Activated CD8-positive, alpha-beta memory T cell treated with anti-CD3 and anti-CD28 coated beads, Interleukin-2, amount 50 U/mL, for 1 hour (primary cell): ENCODE data around the gene PITX3.
"Not testable (repeated sequence)": the region's sequence is repeated elsewhere in the genome, so short reads cannot be mapped to it uniquely, and the experiment has no call there.

Source experiments
- DNase-seq: peaks from one replicate; pipeline ENCODE4 v3.0.0-alpha.2; 2020; ENCODE audit errors: extremely low read depth

Gene PITX3

DNA sequence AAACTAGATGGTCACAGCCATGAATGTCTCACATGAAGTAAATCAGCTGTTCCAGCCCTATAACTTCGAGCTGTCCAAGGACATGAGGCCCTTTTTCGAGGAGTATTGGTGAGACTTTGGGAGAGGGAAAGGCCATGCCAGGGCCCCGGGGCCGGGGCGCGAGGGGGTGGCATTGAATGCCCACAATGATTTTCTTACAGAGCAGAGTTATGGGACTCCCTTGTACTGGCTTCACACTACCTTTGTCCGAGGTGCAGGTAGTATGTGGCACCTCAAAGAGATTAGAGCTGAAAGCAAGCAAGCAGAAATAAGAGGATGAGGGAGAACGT, 14.8 kb downstream of the PITX3 start:
- DNase-seq, result no peak

DNA sequence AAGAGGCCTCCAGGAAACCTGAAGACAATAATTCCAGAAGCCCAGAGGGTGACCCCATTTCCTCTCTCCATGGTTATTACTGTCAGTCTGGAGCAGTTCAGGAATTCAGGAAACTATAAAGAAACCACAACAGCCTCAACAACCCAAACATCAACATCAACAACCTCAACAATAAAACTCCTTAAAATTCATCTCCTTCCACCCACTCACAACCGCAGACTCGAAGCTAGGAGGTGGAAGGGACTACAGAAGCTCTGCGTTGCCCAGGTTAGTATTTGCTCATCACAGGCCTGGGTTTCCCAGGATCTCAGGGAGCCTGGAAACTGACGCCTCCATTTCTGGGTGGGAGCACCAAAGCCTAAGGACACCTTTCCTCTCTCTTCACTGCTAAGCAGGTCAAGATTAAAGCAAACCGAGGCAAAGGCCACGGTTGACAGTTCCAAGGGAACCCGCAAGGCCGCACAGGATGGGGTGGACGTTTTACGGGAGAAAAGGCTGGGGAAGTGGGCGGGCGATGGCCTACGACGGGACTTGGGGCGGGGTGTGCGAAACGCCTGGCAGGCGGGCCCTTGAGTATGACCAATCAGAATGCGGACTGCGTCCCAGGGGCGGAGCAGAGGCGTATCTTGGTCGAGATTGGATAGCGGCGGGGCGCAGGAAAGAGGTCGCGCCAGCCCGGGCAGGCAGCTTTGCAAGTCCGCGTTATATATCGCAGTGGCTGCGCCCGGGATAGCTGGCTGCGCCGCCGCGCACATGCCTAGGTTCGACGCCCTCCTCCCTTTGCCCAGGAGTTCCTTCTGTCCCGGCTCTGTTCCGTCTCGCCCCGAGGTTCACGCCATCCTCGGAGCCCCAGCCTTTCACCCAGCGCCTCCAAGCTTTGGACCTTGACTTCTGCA, 15.4 kb downstream of the PITX3 start, which contains the start of gene ELOVL3:
ELOVL3 (plus strand) TSS at position 654 of the 896 bp plus-strand sequence. CDS start 250 bp downstream, outside the sequence.
- peak; percentile 53 for DNase-seq

DNA sequence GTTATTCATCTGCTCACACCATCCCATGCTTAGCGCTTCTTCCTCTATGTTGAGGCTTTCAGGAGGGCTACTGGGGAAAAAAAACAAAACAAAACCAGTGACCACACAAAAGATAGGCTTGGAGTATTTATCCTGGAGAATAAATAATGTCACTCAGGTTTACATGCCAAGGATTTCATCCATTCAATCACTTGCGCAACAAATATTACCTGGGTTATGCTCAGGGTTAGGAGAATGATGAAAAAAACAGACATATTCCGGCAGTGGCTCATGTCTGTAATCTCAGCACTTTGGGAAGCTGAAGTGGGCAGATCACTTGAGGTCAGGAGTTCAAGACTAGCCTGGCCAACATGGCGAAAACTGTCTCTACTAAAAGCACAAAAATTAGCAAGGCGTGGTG, 18.5 kb downstream of the PITX3 start:
- DNase-seq, result no peak

DNA sequence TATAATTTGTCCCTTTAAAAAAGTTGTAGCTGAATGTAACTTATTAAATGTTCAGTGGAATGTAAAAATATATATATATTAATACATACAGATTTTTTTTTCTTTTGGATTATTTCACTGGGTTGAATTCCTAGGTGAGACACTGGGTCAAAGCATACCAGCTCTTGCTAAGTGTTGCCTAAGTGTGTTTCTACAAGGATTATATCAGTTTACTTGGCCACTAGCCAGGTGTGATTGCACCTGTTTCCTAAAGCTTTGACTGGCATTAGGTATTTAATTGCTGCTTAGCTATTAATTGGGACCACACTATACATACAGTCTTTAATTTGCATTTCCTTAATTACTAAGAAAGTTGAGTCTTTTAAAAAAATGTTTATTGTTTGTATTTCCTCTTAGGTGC, 20.7 kb downstream of the PITX3 start:
- DNase-seq, result no peak

DNA sequence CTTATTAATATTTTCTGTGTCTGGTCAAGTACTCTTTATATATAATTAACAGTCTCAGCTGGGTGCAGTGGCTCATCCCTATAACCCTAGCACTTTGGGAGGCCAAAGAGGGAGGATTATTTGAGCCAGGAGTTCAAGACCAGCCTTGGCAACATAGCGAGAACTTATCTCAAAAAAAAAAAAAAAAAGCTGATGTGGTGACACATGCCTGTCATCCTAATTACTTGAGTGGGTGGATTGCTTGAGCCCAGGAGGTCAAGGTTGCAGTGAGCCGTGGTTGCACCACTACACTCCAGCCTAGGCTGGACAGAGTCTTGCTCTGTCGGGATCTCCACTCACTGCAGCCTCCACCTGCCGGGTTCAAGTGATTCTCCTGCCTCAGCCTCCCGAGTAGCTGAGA, 21.9 kb downstream of the PITX3 start:
- DNase-seq, result no peak

DNA sequence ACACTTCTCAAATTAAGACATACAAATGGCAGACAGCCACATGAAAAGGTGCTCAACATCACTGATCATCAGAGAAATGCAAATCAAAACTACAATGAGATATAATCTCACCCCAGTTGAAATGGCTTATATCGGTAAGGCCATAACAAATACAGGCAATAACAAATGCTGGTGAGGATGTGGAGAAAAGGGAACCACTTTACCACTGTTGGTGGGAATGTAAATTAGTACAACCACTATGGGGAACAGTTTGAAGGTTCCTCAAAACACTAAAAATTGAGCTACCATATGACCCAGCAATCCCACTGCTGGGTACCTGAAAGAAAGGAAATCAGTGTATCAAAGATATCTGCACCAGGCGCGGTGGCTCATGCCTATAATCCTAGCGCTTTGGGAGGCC, 27.7 kb downstream of the PITX3 start:
- not testable (repeated sequence) for DNase-seq

DNA sequence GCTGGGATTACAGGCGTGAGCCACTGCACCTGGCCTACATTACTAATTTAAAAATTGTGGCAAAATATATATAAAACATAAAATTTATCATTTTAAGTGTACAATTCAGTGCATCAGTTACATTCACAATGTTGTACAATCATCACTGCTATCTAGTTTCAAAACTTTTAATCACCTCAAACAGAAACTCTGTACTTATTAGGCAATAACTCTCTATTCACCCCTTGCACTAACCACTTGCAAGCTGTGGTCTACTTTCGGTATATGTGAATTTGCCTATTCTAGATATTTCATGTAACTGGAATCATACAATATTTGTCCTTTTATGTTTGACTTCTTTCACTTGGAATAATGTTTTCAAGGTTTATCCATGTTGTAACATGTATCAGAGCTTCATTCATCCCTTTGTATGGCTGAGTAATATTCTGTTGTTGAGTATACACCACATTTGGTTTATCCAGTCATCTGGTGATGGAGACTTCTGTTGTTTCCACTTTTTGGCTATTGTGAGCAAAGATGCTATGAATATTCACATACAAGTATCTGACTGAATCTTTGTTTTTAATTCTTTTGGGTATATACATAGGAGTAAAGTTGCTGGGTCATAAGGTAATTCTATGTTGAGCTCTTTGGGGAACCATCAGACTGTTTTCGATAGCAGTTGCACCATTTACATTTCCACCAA, 29.6 kb downstream of the PITX3 start:
- no peak for DNase-seq

DNA sequence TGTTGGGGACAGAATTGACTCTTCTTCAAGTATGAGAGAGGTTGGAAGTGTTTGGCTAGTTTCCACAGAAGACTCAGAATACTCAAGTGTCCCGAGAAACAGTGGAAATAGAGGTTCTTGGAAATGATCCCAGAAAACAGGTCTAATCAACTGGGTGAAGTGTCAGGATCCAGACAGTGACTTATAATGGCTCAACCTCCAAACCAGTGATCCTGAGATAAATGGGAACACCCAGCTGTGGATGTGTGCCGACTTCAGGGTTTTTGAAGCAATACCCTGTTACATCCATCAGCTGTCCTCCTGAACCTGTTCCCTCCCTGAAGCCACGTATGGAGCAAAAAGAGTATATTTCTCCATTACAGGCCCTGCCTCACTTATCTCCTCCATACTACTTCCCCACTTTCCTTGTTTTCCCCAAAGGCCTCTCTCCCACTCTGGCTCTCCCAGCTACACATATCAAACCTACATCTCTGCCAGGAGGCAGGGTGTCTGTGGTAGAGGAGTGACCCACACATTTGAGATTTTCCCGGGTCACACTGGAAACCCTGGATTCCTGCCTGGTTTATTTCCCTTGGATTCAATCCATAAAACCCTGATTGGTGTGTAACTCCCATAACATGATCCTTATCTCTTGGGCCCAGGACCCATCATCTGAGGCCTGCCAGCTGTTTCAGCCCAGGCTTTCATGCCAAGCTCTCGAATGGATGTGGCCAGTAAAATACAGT, 32.8 kb downstream of the PITX3 start:
- no peak for DNase-seq

DNA sequence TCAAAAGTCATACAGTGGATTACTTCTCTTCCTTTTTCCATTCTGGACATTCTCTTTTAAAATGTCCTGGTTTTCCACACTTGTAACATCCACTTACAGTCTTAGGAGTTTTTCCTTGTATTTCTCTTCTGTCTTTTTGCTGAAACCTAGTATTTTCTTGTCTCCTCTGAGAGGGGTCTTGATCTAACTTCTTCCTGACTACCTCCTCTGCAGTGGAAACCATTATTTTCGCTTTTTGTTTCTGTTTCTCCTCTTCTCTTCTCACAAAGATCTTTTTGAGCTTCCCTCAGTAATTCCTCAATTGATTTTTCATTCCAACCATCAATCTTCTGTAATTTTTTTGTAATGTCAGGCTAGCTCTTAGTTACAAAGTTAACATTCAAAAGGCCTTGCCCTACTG, 38.9 kb downstream of the PITX3 start:
- DNase-seq, result no peak

DNA sequence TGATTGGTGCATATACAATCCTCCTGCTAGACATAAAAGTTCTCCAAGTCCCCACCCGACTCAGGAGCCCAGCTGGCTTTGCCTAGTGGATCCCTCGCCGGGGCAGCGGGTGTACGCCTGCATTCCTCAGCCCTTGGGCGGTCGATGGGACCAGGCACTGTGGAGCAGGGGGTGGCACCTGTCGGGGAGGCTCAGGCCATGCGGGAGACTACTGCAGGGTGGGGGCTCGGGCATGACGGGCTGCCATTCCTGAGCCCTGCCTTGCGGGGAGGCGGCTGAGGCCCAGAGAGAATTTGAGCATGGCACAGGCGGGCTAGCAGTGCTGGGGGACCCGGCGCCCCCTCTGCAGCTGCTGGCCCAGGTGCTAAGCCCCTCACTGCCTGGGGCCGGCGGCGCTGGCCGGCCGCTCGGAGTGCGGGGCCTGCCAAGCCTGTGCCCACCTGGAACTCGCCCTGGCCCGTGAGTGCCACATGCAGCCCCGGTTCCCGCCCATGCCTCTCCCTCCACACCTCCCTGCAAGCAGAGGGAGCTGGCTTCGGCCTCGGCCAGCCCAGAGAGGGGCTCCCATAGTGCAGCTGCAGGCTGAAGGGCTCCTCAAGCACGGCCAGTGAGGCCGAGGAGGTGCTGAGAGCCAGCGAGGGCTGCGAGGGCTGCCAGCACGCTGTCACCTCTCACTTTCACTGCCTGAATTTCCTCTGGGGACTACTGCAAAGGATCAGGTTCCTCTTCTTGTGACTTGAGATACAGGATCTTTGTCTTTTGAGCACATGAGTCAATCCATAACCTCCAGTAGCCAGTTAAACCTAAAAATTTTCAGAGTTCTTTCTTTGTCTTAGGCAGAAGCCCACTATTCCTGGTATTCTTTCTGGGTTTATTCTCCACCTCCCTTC, 40.3 kb downstream of the PITX3 start:
- DNase-seq, result no peak

DNA sequence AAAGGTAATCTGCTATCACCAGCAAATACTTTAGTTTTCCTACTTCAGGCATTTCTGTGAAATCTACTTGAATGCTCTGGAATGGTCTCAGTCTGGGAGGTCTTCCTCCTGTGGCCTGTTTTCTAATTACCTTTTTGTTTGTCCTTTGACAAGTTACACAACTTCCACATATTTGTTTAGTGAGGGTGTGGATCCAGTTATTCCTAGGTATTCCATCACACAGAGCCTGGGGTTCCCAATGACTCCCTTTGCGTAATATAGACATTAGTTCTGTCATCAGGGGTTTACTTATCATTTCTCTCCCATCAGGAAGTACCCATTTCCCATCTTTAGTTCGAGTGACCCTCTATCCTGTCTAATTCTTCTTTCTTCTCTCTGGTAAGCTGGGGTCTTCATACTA, 43.3 kb downstream of the PITX3 start:
- DNase-seq, result no peak

DNA sequence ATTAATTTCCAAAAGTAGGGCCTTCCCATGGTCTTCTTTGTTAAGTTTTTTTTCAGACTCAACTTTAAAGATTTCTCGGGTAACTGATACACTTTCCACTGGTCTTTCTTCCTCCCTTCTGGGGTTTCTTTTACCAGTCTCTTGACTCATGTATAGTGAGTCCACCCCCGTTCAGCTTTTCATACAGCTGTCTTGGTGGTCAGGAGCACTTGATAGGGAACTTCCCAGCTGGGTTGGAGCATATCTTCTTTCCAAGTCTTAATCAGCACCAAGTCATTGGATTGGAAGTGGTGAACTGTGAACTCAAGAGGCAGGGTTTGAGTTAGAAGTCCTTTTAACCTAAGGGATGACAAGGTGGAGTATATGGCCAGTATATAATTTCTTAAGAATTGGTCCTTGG, 44.4 kb downstream of the PITX3 start:
- DNase-seq, result no peak

DNA sequence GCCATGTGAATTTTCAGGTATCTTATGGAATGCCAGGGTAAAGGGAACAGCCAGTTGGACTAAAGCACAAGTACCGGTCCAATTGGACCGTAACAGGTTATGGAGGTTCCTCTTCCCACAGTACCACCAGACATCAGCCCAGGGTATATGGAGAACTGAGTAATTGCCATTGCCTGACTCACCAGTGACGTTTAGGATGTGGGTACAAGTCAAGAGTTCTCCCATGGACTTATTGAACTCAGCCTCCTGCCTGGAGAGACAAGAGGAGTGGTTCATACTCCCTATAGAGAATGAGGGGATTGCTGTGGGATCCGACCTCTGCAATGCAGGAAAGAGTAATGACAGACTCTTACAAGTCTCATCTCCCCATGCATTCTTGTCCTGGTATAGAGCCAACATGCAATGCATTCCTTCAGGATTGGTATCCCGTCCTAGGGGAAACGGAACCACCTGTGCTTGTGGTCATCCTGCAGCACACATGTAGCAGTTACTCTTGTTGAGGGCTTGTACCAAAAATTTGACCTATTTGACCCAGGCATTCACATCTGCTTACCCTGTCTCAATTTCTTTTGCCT, 45.9 kb downstream of the PITX3 start:
- DNase-seq, result no peak

DNA sequence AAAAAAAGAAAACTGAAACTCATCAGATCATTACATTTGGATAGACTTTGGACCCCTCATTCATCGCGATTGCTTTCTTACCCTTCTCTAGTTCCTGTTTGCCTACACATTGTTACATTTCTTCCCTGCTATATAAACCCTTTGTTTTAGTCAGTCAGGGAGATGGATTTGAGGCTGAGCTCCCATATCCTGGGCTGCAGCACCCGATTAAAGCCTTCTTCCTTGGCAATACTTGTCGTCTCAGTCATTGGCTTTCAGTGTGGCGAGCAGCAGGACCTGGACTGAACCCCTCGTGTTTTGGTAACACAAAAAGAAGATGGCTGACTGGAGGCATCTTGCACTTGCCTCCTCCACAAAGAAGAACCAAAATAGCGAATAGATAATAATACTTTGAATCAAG, 49.4 kb downstream of the PITX3 start:
- no peak for DNase-seq

DNA sequence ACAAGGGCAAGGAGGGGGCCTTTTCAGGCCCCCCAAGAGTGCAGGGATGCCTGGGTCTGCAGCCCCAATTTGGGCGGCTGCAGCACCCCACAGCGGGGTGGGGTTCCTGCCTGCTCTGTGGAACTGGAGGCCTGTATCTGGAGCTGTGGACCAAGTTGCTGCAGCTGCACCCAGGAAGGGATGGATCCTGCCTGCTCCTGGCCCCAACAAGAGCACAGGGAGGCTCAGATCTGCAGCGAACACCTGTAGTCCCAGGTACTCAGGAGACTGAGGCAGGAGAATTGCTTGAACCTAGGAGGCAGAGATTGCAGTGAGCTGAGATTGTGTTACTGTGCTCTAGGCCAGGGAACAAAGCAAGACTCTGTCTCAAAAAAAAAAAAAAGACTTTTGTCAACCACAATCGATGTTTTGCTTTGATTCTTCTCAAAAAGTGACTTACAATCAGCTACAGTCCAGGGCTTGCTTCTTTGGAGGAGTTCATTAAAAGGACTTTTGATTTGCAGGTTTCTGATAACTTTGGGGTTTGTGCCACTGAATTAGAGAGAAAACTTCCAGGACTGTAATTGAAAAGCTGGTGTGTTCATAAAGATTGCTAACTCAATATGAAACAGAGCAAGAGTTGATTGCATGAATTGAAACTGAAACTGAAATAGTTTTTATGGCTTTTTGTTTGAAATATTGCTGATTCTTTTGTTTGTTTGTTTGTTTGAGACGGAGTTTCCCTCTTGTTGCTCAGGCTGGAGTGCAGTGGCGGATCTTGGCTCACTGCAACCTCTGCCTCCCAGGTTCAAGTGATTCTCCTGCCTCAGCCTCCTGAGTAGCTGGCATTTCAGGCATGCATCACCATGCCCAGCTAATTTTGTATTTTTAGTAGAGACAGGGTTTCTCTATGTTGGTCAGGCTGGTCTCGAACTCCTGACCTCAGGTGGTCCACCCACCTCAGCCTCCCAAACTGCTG, 52.1 kb downstream of the PITX3 start:
- not testable (repeated sequence) for DNase-seq

DNA sequence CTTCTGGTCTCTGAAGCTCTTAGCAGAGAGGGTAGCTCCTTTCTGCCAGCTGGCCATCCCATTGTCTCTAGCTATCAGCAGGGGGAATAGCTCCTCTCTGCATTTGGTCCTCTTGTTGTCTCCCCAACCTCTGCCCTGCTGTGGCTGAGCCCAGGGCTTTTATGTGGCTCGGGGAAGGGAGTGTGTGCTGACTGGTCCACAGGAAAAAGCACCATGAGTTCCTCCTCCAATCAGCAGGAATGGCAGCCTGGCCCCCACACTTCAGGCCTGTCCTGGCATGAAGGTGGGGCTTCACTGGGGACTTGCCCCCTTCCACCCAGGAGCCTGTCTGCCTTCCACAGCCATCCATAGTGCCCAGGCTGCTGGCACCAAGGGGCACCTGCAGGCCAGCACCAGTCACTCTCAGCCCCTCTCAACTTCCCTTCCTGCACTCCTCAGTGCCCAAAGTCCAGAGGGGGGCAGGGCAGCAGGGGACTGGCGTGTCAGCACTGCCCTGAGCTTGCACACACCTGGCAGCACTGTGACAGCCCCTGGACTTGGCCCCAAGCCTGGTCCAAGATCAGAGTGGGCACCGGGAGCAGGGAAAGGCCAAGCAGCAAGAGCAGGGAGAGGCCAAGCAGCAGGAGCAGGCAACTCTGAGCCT, 52.9 kb downstream of the PITX3 start:
- DNase-seq, result no peak

DNA sequence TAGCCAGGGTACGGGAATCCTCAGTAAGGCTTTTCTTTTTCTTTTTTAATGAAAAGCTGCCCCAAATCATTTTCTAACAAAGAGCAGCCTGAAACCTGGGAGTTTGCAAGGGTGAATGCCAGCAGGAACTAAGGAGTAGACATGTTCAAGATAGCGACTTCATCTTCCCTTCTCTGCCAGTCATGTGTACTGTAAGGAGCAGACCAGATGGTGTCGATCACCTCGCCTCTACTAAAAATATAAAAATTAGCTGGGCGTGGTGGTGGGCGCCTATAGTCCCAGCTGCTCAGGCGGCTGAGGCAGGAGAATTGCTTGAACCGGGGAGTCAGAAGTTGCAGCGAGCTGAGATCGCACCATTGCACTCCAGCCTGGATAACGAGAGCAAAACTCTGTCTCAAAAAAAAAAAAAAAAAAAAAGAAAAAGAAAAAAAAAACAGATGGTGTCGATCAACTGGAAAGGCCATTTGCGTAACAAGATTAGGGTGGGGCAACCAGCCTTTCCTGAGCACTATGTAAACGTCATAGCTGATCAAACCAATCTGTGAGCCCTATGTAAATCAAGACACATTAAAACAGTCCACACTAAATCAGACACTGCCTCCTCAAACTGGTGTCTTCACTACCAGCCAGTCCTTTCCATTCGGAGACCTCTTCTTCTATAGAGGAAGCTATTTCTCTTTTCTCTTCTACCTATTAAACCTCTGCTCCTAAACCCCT, 55.3 kb downstream of the PITX3 start:
- DNase-seq, result no peak

DNA sequence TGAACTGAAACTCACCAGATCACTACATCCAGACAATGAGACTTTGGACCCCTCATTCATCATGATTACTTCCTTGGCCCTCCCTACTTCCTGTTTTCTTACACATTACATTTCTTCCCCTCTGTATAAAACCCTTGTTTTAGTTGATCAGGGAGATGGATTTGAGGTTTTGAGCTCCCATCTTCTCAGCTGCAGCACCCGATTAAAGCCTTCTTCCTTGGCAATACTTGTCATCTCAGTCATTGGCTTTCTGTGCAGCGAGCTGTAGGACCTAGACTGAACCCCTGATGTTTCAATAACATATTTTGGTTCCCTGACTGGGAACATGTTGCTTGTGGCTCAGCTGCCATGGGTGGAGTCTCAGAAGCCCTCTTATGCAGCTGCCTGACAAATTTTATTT, 56.0 kb downstream of the PITX3 start:
- no peak for DNase-seq

DNA sequence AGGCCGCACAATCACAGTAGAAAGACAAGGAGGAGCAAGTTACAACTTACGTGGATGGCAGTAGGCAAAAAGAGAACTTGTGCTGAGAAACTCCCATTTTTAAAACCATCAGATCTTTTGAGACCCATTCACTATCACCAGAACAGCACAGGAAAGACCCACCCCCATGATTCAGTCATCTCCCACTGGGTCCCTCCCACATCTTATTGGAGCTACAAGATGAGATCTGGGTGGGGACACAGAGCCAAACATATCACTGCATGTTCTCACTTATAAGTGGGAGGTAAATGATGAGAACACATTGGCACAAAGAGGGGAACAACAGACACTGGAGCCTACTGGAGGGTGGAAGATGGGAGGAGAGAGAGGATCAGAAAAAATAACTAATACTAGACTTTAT, 56.7 kb downstream of the PITX3 start:
- no peak for DNase-seq
